HG02840 (cell line): ENCODE measurements around the gene NPLOC4.
A peak's percentile ranks its signal among the peaks of the same experiment; 100 is the strongest.
"Not testable (repeated sequence)": the region's sequence is repeated elsewhere in the genome, so short reads cannot be mapped to it uniquely, and the experiment has no call there.

Experiments
- ATAC-seq: cut with Tn5 transposase; IDR thresholded peaks from one replicate; pipeline ENCODE4 v1.9.1; 2021; ENCODE audit warnings: mild to moderate bottlenecking, moderate library complexity, moderate number of reproducible peaks; ENCODE audit not compliant: unreplicated experiment, low FRiP score

The NPLOC4 gene

GRCh38 chr17:81641825-81642489 lies 5.0 kb upstream of the NPLOC4 start:
- ATAC-seq: no peak

GRCh38 chr17:81640011-81640410 lies 3.1 kb upstream of the NPLOC4 start:
- ATAC-seq: no peak

DNA sequence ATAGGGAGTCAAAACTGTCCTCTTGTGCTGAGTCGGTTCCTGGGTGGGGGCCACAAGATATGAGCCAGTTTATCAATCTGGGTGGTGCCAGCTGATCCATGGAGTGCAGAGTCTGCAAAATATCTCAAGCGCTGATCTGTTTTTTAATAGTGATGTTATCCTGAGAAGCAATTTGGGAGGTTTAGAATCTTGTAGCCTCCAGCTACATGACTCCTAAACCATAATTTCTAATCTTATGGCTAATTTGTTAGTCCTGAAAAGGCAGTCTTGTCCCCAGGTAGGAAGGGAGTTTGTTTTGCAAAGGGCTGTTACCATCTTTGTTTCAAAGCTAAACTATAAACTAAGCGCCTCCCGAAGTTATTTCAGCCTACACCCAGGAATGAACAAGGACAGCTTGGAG lies 1.8 kb upstream of the NPLOC4 start:
- no peak for ATAC-seq

DNA sequence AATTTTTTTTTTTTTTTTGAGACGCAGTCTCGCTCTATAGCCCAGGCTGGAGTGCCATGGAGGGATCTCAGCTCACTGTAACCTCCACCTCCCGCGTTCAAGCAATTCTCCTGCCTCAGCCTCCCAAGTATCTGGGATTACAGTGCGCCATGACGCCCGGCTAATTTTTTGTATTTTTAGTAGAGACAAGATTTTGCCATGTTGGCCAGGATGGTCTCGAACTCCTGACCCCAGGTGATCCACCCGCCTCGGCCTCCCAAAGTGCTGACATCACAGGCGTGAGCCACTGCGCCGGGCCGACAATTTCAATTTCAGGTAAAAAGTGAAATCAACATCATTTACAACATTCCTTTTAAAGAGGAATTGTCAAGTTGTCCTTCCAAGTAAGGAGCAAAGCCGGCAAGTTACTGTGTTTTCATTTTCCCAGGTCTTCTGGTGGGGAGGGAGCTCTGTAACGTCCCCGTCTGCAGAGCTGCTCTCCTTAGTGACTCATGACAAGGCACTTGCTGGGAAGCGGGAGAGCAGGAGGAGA lies 873 bp downstream of the NPLOC4 start:
- peak; percentile 24 for ATAC-seq

DNA sequence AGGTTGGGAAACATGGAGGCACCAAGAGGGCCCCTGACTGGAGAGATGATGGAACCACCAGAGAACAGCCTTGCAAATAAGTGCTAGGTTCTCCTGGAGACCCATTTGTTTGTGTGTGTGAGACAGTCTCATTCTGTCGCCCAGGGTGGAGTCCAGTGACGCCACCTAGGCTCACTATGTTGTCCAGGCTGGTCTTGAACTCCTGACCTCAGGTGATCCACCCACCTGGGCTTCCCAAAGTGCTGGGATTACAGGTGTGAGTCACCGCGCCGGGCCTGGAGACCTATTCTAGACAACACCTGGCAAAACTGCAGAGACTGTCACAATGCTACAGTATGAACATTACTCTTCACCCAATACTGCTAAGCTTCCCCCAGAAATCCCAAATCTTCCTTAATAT lies 1.5 kb downstream of the NPLOC4 start:
- no peak for ATAC-seq

DNA sequence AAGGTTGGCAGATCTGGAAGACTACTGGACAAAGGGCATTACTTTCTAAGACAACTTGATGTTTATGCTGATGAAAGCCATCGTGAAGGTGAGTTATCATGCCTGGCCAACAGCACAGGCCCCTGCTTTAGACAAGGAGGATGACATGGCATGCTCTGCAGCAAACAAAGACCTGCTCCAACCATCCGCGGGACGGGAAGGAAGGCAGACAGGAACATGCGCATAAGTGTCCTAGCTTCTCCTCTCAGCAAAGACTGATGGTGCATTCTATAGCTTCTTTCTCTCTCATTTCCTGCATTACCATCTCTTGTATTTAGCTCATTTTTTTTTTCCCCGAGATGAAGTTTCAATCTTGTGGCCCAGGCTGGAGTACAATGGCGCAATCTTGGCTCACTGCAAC lies 5.4 kb downstream of the NPLOC4 start:
- no peak for ATAC-seq

- no peak for ATAC-seq
Measured at GRCh38 chr17:81630274-81630673, 6.6 kb downstream of the NPLOC4 start.

- ATAC-seq: no peak
Measured at GRCh38 chr17:81621494-81622130, 15.3 kb downstream of the NPLOC4 start.

GRCh38 chr17:81618307-81618706 lies 18.6 kb downstream of the NPLOC4 start:
- not testable (repeated sequence) for ATAC-seq

GRCh38 chr17:81616877-81617276 lies 20.0 kb downstream of the NPLOC4 start:
- no peak for ATAC-seq

DNA sequence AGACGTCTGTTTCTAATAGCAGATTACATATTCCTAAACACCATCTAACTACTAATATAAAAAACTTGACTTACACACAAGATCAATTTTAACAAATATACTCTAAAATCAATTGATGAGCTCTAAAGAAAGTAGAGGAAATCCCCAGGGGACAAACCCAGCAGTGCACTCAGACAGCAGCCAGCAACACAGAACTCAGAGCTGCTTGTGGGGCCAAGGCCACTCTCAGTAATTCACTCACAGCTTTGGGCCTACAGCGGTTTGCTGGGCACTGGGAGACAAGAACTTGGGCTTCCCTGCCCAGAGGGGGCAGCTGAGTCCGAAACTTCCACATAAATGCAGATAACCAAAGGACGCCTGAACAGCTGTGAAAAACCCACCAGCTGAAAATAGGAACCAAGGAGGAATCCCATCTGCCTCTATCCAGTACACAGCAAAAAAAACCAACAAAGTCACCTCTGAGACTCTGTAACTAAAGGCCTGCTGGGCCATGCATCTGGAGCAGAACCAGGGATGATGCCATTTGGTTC lies 21.4 kb downstream of the NPLOC4 start:
- no peak for ATAC-seq

GRCh38 chr17:81612172-81612970 lies 24.5 kb downstream of the NPLOC4 start:
- no peak for ATAC-seq

- no peak for ATAC-seq
Measured at GRCh38 chr17:81609541-81610311, 27.2 kb downstream of the NPLOC4 start.

DNA sequence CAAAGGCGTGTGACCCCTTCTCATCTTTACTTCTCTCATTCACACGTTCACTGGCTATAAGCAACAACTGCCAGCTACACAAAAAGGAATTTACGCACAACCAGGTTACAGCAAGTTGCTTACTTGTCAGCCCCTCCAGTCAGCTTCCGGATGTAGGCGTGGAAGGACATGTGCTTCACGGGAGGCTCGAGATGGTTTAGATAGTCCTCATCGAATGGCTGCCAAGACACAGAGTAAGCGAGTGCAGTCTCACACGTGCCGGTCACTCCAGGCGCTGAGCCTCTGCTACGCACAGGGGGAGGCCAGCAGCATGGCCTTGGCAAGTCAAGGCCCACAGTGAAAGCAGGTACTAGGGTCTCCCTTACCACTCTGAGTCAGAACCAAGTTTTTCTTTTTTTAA lies 28.3 kb downstream of the NPLOC4 start:
- ATAC-seq: no peak

DNA sequence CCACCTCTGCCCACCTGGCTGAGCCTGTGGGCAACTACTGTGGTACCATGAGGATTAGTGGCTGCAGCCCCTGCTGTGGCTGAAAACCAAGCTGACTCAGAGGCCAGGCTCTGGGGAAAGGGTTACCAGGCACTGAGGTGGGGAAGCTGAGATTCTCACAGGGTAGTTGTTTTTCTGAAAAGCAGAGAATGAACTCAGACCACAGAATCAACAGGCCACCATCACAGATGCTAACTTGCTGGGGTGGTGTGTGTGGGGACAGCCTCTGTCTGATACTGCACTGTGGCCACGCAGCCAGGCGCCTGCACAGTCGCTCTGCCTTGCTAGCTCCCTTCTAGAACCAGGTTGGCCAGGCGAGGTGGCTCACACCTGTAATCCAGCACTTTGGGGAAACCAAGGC lies 28.8 kb downstream of the NPLOC4 start:
- ATAC-seq: no peak

DNA sequence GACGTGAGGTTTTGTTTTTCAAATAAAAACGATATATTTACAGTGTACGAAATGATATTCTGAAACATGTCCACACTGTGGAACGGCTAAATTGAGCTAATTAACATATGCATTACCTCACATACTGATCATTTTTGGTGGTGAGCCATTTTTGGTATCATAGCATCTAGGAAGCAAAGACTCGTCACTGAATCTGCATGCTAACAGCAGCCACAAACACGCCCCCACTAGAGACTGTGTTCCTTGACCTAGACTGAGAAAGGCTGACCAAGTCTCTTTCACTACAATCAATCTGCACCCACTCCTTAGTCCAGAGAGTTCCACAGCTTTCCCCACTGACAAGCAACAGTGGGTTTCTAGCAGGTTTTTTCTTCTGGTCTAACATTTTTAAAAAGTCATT lies 29.5 kb downstream of the NPLOC4 start:
- ATAC-seq: no peak

GRCh38 chr17:81603846-81604610 lies 32.9 kb downstream of the NPLOC4 start:
- ATAC-seq: no peak

DNA sequence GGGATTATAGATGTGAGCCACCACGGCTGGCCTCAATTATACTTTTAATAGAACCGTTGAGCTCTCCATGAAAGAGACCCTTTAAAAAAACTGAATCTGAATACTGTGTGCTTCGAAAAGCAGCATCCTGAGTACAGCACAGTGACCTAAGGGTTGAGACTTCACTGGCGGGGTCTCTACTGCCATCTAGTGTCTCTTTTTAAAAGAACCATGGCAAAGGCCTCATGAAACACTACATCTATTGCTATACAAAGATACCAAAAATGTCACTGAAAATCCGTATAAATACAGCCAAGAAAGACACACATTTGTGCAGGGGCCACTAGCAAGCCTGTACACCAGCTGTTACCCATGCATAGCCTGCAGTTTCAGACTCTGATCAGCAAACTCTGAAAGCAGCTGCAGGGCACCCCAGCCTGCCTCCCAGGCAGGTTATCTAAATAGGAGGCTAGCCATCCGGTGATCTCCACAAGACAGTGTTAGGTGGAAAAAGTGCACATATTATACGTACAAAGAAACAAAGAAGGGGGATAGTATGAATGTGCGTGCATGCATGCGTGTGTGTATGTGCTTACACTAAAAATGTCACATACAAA lies 35.3 kb downstream of the NPLOC4 start:
- no peak for ATAC-seq
